GOT3 (cell line): Measurements from ENCODE around the gene NPL.

ENCODE experiments used
- DNase-seq: peaks from one replicate; lab custom pipeline; 2025; ENCODE audit warnings: mixed read lengths; lab: John Stamatoyannopoulos, UW

Gene NPL

DNA sequence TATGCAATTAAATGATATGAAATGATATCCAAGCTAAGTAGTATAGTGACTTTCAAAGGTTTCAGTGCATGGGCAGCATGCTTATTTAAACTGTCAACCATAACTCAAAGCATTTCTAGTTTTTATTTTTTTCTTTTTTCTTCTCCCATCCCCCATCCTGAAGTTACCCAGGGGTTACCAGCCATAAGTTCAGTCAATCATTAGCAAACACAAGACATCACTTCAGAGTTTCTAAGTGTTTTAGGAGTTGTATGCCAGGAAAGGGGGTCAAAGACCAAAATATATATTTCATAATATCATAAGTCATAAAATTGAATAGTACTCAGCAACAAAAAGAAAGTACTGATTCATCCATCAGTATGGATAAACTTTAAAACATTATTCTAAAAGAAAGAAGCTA lies 78.3 kb downstream of the NPL start:
- no peak for DNase-seq

- DNase-seq: no peak
Measured at GRCh38 chr1:182869241-182869666, 79.7 kb downstream of the NPL start.

GRCh38 chr1:182872881-182873280 lies 83.3 kb downstream of the NPL start:
- no peak for DNase-seq

- no peak for DNase-seq
Measured at GRCh38 chr1:182875889-182876288, 86.3 kb downstream of the NPL start.

GRCh38 chr1:182877331-182877730 lies 87.8 kb downstream of the NPL start:
- DNase-seq: no peak

GRCh38 chr1:182877842-182878241 lies 88.3 kb downstream of the NPL start:
- no peak for DNase-seq
